IMR-90 (cell line): ENCODE data around the gene AANAT.

ENCODE experiments used
- CTCF ChIP-seq: conservative IDR thresholded peaks from 2 replicates; pipeline ENCODE4 v1.5.1; 2012; ENCODE audit warnings: mild to moderate bottlenecking, low read depth, low read length, improper control_type of control experiment
- POLR2A ChIP-seq: IDR thresholded peaks from 2 replicates; pipeline ENCODE4 v1.6.1; 2012; ENCODE audit warnings: mild to moderate bottlenecking, low read depth, low read length
- RAD21 ChIP-seq: IDR thresholded peaks from 2 replicates; pipeline ENCODE4 v1.6.1; 2012; ENCODE audit warnings: low read length, improper control_type of control experiment
- RCOR1 ChIP-seq: IDR thresholded peaks from 2 replicates; pipeline ENCODE4 v1.6.1; 2012; ENCODE audit warnings: mild to moderate bottlenecking, low read length, improper control_type of control experiment; ENCODE audit not compliant: insufficient replicate concordance
- RFX5 ChIP-seq: IDR thresholded peaks from 2 replicates; pipeline ENCODE4 v1.8.0; 2012; ENCODE audit warnings: low read depth, mild to moderate bottlenecking, low read length, moderate library complexity
- TF ChIP-seq, protein P1 (sequence below): fragments of 150-350 bp; IDR thresholded peaks from 2 replicates; pipeline ENCODE4 v1.6.1; 2017; ENCODE audit warnings: mild to moderate bottlenecking, antibody characterized with exemption, low read length, low read depth

DNA sequence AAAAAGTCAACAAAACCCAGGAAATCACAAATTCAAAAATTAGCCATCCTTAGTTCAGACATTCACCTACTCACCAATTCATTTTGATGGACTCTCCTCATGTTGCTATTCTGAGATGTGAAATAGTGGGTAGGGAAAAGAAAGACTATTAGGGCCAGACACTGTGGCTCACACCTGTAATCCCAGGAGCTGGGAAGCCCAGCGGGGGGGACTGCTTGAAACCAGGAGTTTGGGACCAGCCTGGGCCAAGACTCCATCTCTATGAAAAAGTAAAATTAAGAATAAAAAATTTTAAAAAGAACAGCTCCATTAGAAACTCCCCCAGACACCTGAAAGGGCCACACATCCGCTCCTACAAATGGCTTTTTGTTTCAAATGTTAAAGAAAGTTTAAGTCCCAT is 35.9 kb upstream of the AANAT start:
- TF ChIP-seq CTCF (no peak), RCOR1 (no peak), POLR2A (no peak), RFX5 (no peak), RAD21 (no peak)
- TF ChIP-seq, protein P1, sequence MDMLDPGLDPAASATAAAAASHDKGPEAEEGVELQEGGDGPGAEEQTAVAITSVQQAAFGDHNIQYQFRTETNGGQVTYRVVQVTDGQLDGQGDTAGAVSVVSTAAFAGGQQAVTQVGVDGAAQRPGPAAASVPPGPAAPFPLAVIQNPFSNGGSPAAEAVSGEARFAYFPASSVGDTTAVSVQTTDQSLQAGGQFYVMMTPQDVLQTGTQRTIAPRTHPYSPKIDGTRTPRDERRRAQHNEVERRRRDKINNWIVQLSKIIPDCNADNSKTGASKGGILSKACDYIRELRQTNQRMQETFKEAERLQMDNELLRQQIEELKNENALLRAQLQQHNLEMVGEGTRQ = no peak
